GM19455 (cell line): ENCODE results near the gene NBR1.
"Not testable (repeated sequence)": the region's sequence is repeated elsewhere in the genome, so short reads cannot be mapped to it uniquely, and the experiment has no call there.

ENCODE experiments used
- ATAC-seq: cut with Tn5 transposase; IDR thresholded peaks from one replicate; pipeline ENCODE4 v1.9.1; 2021; ENCODE audit not compliant: unreplicated experiment

The NBR1 gene

DNA sequence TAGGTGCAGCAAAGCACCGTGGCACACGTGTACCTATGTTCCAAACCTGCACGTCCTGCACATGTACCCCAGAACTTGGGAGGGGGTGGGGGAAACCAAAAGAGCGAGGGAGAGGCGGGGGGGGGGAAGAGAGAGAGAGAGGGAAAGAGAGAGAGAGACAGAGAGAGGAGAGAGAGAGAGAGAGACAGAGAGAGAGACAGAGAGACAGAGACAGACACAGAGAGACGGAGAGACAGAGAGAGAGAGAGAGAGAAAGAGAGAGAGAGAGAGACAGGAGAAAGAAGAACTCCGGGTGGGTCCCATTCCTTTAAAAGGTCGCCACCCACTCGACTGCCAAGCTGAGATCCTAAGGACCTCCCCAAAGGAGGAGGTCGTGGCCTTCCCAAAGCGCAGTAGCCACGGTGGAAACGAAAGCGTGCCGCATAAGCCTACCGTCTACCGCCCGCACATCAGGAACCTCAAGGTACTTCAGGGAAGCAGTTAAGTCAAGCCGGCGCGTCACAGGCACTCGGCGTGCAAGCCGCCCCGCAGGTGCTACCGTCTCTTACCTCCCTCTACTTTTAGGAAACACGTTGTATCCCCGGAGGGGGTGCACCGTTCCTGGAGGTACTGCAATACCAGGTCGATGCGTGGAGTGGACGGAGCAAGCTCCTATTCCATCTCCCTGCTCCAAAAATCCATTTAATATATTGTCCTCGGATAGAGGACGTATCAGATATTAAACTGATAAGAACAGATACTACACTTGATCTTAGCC, 69.8 kb downstream of the NBR1 start:
- not testable (repeated sequence) for ATAC-seq

DNA sequence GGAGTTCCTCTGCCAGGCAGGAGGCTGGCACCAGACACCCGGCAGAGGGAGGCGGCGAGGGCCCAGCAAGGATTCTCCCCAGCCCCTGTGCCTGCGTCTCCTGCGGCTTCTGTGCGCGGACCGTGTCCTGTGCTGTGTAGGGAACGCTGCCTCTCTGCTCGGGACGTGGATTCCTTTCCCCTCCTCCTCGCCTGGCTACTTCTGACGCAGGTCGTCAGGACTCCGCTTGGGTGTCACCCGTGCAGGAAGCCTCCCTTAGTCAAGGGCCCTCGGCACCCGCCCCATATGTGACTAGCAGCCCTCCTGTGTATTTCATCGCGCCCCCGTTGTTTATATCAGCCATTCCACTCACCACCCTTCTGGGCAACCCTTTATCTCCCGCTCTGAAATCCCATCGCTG, 75.4 kb downstream of the NBR1 start:
- not testable (repeated sequence) for ATAC-seq
